ENCODE data around the gene ARPC2. TPM values are rescaled to one million over a fixed set of nuclear protein-coding genes. Genes with fewer than 3 reads are reported as not detected.

ARPC2 gene
- total RNA-seq, 1 experiment from 2014 or later, result 213 TPM

DNA sequence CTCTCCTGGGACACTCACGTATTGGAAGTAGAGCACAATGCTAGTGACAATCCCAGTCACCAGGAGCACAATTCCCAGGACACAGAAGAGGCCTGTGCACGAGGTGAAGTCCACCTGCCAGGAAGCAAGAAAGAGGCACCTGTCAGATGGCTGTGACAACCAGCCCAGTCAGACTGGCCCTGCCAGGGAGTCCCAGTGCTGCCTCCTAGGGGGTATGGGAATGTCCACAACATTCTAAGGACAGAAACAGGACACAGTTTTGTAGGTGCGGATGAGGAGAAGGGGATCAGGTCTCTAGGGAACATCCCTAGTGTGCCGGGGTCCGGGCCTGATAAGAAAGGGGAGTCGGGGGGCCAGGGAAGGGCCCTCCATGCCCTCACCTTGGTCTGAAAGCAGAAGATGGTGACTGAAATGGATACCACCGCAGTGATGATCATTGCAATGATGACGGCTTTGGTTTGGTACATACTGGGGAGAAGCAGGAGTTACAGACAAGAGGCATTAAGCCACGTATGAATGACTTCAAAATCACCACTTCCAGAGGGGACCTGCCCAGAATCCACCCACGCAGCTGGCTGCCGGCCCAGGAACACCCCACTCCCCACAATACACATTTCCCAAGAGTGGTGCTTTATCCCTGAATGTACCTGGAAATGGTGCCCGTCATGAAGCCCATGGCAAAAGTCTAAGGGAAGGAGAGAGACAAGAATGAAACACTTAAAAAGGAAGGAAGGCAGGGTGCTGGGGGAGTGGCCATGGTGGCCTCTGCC, 60.2 kb downstream of the ARPC2 start:
- H3K36me3 ChIP-seq (ENCODE audit: low read depth, low read length), result peaks cover 32% of the 10 kb centered on the region; the same call in 1 of the 2 replicates
- H3K9me3 ChIP-seq (ENCODE audit: low read length), result no peaks in the 10 kb centered on the region
- H3K4me2 ChIP-seq (ENCODE audit: low read length), result no peak overlapping the region
- H3K27ac ChIP-seq (ENCODE audit: low read length), result no peak overlapping the region
- H3K79me2 ChIP-seq (ENCODE audit: low read length), result peaks cover 5% of the 10 kb centered on the region; the same call in 1 of the 2 replicates
- ChIA-PET CTCF (no interaction called here), POLR2A (ENCODE audit: unreplicated experiment) (no interaction called here)
- TF ChIP-seq EZH2phosphoT487 (IDR thresholded peaks at IDR 0.05; ENCODE audit: borderline replicate concordance, low read length), result no peak
- TF ChIP-seq, protein P1, sequence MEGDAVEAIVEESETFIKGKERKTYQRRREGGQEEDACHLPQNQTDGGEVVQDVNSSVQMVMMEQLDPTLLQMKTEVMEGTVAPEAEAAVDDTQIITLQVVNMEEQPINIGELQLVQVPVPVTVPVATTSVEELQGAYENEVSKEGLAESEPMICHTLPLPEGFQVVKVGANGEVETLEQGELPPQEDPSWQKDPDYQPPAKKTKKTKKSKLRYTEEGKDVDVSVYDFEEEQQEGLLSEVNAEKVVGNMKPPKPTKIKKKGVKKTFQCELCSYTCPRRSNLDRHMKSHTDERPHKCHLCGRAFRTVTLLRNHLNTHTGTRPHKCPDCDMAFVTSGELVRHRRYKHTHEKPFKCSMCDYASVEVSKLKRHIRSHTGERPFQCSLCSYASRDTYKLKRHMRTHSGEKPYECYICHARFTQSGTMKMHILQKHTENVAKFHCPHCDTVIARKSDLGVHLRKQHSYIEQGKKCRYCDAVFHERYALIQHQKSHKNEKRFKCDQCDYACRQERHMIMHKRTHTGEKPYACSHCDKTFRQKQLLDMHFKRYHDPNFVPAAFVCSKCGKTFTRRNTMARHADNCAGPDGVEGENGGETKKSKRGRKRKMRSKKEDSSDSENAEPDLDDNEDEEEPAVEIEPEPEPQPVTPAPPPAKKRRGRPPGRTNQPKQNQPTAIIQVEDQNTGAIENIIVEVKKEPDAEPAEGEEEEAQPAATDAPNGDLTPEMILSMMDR (conservative IDR thresholded peaks at IDR 0.05; ENCODE audit: low read depth, low read length), result peak; percentile 54
- H3K9ac ChIP-seq (ENCODE audit: low read length), result no peak overlapping the region
- DNase-seq (peak; percentile 38), ATAC-seq (no peak)
- intact Hi-C loops (cut with micrococcal nuclease), result no loop called here
- no peaks in the 10 kb centered on the region for H3F3A ChIP-seq (ENCODE audit: low read length, unreplicated experiment)
- H3K4me1 ChIP-seq (ENCODE audit: insufficient read depth, low read length), result peaks cover 20% of the 10 kb centered on the region
- H4K20me1 ChIP-seq (ENCODE audit: low read length), result no peaks in the 10 kb centered on the region
- no peak overlapping the region for H3K4me3 ChIP-seq (ENCODE audit: low read length)
- no TSS peak for BruUV-seq (replicated peaks)
- H2AFZ ChIP-seq (ENCODE audit: low read length), result no peak overlapping the region
- H3K27me3 ChIP-seq (ENCODE audit: low read length), result no peaks in the 10 kb centered on the region
- H3K9me2 ChIP-seq (replicated peaks; ENCODE audit: low read length), result no peaks in the 10 kb centered on the region

DNA sequence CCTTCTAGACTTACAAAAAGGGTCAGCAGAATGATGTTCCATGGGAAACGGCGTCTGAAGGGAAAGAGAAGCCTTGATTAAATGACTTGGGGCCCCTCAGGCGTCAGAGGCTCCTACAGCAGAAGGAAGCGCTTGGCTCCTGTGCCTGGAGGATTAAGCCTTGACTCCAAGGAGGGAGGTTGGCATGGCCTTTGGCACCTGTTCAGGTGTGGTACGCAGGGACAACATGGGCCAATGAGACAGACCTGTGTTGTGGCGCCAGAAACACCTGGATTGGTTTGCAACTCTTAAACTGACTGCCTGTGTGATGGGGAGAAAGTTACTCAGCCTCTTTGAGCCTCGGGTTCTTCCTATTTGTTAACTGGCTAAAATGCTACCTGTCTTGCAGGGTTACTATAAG, 60.9 kb downstream of the ARPC2 start:
- no TSS peak for BruUV-seq (replicated peaks)
- Histone ChIP-seq H3K27me3 (ENCODE audit: low read length) (no peaks in the 10 kb centered on the region), H3K9ac (ENCODE audit: low read length) (no peak overlapping the region), H3K79me2 (ENCODE audit: low read length) (peaks cover 5% of the 10 kb centered on the region; the same call in 1 of the 2 replicates), H3F3A (ENCODE audit: low read length, unreplicated experiment) (no peaks in the 10 kb centered on the region), H3K36me3 (ENCODE audit: low read depth, low read length) (peaks cover 32% of the 10 kb centered on the region; the same call in 1 of the 2 replicates), H3K9me3 (ENCODE audit: low read length) (no peaks in the 10 kb centered on the region), H3K4me1 (ENCODE audit: insufficient read depth, low read length) (peaks cover 20% of the 10 kb centered on the region), H3K9me2 (replicated peaks; ENCODE audit: low read length) (no peaks in the 10 kb centered on the region), H3K4me3 (ENCODE audit: low read length) (no peak overlapping the region), H3K27ac (ENCODE audit: low read length) (no peak overlapping the region), H4K20me1 (ENCODE audit: low read length) (no peaks in the 10 kb centered on the region), H3K4me2 (ENCODE audit: low read length) (no peak overlapping the region), H2AFZ (ENCODE audit: low read length) (no peak overlapping the region)
- ChIA-PET POLR2A (ENCODE audit: unreplicated experiment) (no interaction called here), CTCF (no interaction called here)
- no peak for DNase-seq
- no peak for ATAC-seq
- intact Hi-C loops (cut with micrococcal nuclease), result no loop called here
- TF ChIP-seq, protein P1 (conservative IDR thresholded peaks at IDR 0.05; ENCODE audit: low read depth, low read length), result no peak
- no peak for TF ChIP-seq EZH2 (IDR thresholded peaks at IDR 0.05; ENCODE audit: low read length, unreplicated experiment)
- TF ChIP-seq EZH2phosphoT487 (IDR thresholded peaks at IDR 0.05; ENCODE audit: borderline replicate concordance, low read length), result no peak
